DOHH2 (cell line): ENCODE data around the gene ASRGL1.

ENCODE experiments used
- CTCF ChIP-seq: fragments of 200-600 bp; sonication (generic); IDR thresholded peaks from one replicate; pipeline ENCODE4 v1.5.1; 2014; ENCODE audit warnings: antibody characterized with exemption, mild to moderate bottlenecking, low read depth, low read length; ENCODE audit not compliant: poor library complexity, severe bottlenecking
- EZH2phosphoT487 ChIP-seq: fragments of 200-600 bp; sonication (generic); IDR thresholded peaks from 2 replicates; pipeline ENCODE4 v1.6.1; 2017; ENCODE audit warnings: borderline replicate concordance, mild to moderate bottlenecking, antibody characterized with exemption, low read length, moderate library complexity, mixed read lengths

GRCh38 chr11:62420882-62421281 is 83.6 kb downstream of the ASRGL1 start:
- TF ChIP-seq EZH2phosphoT487 = no peak
- TF ChIP-seq CTCF = no peak
